ENCODE measurements around the gene GAMT.

GRCh38 chr19:1395194-1396018, 5.9 kb downstream of the GAMT start:
- TF ChIP-seq CTCF (IDR thresholded peaks at IDR 0.05) (no peak), POLR2A (IDR thresholded peaks at IDR 0.05) (no peak)
